Measurements from ENCODE around the gene GFRA1.

Gene GFRA1

DNA sequence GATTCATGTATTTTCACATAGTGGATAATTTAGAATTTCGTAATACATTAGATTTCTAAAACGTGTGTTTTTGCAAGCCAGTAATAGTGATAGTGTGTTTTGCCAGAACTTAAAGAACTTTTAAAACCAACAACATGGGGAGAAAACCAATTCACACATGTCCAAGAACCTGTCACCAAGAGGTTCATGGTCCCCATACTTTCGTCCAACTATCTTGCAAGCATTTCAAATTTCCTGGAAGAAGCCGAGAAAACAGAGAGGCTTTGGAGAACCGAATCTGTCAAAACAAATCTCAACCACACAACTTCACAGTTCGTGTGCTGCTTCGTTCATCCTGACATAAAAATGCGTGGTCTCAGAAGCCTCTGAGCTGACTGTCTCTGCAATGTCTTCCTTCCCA lies 31.9 kb downstream of the GFRA1 start:
- no peak for DNase-seq (ENCODE audit: low read depth)

- no peak for DNase-seq (ENCODE audit: low read depth)
Observed at GRCh38 chr10:116240157-116240950, 32.7 kb downstream of the GFRA1 start.

GRCh38 chr10:116239229-116239628 lies 33.8 kb downstream of the GFRA1 start:
- no peak for DNase-seq (ENCODE audit: low read depth)

GRCh38 chr10:116237970-116238369 lies 35.0 kb downstream of the GFRA1 start:
- DNase-seq (ENCODE audit: low read depth) = no peak

GRCh38 chr10:116237260-116237659 lies 35.7 kb downstream of the GFRA1 start:
- no peak for DNase-seq (ENCODE audit: low read depth)

GRCh38 chr10:116233230-116233629 lies 39.8 kb downstream of the GFRA1 start:
- no peak for DNase-seq (ENCODE audit: low read depth)

- DNase-seq (ENCODE audit: low read depth) = no peak
Observed at GRCh38 chr10:116232613-116233012, 40.4 kb downstream of the GFRA1 start.

- DNase-seq (ENCODE audit: low read depth) = no peak
Observed at GRCh38 chr10:116226766-116227165, 46.2 kb downstream of the GFRA1 start.

DNA sequence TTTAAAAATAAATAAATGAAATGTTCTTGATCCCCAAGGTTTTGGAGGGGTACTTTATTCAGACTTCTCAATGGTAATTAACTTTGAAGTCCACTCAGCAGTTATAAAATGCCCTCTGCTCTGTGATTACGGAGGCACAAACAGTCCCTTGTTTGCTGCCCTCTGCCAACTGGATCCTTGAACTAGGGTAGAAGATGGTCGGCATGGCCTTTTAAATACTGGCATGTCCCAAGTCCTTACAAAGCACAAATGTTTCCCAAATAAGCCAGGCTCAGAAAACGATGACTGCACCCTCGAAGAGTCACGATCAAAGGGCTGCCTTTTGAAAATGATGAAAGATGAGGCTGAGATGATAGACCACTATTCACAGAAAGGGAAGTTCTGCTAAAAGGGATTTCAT lies 47.0 kb downstream of the GFRA1 start:
- no peak for DNase-seq (ENCODE audit: low read depth)

DNA sequence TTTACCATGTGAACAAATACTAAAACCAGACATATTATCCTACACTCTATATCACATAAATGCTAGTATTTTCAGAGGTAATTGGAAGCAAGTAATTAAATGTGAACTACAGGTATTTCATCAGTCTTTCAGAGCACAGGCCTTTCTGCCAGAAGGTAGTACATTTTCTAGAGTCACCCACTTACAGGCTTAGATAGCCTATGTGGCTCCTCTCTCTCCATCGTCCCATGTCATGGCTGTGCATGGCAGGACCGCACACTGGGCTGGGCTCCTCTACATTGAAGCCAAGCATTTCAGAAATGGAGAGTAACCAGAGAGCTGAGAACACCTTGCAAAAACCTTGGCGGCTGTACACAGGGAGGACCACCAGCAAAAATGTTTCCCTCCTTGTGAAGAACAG lies 49.7 kb downstream of the GFRA1 start:
- DNase-seq (ENCODE audit: low read depth) = no peak

DNA sequence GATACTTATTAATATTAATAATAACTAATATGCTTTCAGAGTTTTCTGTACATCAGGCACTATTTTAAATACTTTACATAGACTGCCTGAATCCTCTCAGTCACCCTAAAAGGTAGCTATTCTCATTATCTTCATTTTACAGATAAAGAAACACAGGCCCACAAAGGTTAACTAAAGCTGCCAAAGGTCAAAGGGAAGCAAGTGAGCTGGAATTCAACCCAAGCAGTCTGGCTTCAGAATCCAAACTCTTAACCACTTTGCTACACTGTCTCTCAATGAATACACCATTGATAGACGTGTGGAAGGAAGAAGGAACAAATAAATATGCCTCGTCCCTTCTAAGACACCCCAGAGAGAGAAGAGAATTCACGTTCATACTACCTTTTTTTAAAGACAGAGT lies 52.0 kb downstream of the GFRA1 start:
- no peak for DNase-seq (ENCODE audit: low read depth)

DNA sequence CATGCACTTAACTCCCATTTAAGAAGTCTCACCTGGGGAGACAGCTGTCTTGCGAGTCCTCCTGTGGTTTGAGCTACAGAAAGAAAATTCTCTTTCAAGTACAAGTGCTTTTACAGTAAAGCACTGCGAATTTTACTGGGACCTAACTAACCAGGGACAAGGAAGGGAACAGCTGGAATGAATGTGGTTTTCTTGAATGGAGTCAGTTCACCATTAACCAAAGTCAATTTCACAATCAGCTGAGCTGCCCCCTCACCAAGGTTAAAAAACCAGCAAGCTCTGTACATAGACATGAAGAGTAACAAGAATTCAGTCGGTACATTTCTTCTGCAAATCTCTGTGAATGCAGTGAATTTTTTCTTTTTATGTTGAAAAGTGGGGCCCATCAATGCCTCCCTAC lies 56.3 kb downstream of the GFRA1 start:
- no peak for DNase-seq (ENCODE audit: low read depth)

GRCh38 chr10:116215651-116216050 lies 57.4 kb downstream of the GFRA1 start:
- no peak for DNase-seq (ENCODE audit: low read depth)

GRCh38 chr10:116211682-116212081 lies 61.3 kb downstream of the GFRA1 start:
- peak; percentile 45 for DNase-seq (ENCODE audit: low read depth)

GRCh38 chr10:116210588-116211346 lies 62.2 kb downstream of the GFRA1 start:
- no peak for DNase-seq (ENCODE audit: low read depth)

DNA sequence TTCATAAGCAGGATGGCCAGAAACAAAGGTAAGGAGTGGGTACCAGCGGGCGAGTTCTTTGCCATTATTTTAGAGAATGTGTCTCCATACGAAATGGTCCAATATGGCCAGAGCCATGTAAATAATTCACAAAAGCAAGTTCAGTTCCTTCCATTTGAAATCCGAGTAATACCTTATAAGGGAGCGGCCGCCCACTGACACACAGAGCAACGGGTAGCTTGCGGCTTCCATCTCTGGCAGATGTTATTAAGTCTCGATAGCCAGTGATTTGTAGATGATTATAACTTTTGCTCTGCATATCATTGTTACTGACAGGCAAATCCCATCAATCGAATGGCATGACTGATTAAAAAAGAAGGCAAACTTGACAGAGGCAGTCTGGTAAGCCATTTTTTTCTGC lies 63.2 kb downstream of the GFRA1 start:
- DNase-seq (ENCODE audit: low read depth) = no peak

DNA sequence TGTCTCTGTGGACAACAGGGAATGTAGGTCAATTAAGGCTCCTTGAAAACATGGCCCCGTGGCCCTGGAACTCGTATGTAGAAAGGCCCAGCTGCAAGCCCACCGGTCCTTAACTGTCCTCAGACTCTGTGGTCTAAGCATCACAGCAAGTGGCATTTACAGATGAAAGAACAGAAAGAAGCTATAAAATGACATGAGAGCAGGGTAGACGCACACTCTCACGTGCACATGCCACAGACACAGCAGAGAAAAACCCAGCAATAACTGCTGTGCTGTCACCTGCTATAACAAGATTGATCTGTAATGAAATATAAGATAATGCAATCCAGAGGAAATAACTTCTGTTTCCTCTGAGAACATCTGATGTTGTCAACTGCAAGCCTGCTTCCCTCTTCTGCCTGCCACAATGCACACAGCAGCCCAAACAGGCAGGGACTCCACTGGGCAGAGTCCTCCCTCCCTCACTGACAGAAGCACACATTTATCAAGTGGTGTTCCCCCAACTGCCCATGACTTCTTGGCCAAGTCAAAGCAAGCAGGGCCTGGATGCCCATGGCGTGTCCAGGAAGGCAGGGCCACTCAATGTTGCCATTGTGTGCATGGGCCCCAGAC lies 63.9 kb downstream of the GFRA1 start:
- no peak for DNase-seq (ENCODE audit: low read depth)

GRCh38 chr10:116207690-116208089 lies 65.3 kb downstream of the GFRA1 start:
- no peak for DNase-seq (ENCODE audit: low read depth)

- DNase-seq (ENCODE audit: low read depth) = no peak
Observed at GRCh38 chr10:116203661-116204060, 69.3 kb downstream of the GFRA1 start.

DNA sequence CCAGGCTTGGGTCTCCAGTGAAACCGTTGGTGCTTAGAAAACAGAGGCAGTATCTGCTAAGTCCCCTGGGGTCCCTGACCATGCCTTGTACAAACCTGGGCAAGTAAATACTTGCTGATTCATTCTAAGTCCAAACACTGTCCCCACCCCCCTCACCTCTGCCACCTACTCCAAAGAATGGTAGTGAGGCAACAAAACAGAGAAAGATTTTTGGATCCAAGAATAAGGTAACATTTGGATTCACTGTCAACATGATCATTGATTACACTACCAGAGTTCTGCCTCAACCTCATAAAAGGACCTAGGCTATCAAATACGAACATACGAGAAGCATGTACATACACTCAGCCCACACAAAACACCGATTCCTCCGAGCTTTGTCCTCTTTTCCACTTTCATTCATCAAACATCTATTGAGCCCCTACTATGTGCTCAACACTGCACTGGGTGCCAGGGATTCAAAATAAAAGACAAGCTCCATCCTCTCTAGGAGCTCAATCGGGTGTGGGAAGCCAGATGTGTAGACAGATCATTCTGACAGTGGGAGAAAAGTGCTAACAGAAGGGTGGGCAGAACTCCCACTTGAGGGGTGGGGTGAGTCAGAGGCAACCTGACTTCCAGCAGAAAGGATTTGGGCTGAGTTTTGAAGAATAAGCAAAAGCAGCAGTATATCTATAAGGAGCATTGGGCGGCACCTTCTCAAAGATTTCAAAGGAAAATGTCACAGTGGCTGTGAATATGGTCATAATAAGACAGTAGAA lies 71.2 kb downstream of the GFRA1 start:
- no peak for DNase-seq (ENCODE audit: low read depth)

DNA sequence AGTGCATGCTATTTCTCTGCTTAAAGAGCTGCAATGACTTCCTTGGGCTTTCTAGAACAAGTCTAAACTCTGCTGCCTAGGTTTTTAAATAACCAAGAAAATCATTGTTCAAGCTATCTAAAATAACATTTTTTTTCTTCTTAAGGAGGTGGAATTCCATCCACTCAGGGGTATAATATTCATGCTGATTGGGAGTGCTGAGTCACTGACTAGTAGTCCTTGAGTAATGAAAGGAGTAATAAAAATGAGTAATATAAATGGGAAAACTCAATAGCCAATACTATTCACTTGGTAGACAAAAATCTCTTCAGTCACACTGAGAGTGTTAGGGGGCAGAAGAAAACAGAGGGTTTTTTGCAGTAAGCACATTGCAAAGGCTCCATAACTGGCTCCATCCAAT lies 72.0 kb downstream of the GFRA1 start:
- peak; percentile 44 for DNase-seq (ENCODE audit: low read depth)

- no peak for DNase-seq (ENCODE audit: low read depth)
Observed at GRCh38 chr10:116198676-116199035, 74.3 kb downstream of the GFRA1 start.

Measured in stromal cell of bone marrow (primary cell).